Measurements from ENCODE around the gene GRID1.
A peak's percentile ranks its signal among the peaks of the same experiment; 100 is the strongest.
"Not testable (repeated sequence)": the region's sequence is repeated elsewhere in the genome, so short reads cannot be mapped to it uniquely, and the experiment has no call there.

GRID1 gene

GRCh38 chr10:86242761-86243160, 123.8 kb downstream of the GRID1 start:
- Histone ChIP-seq H3K79me1 (ENCODE audit: low read length) (no peaks in the 10 kb centered on the region), H3K36me3 (ENCODE audit: control insufficient read depth, insufficient read depth, low read length) (no peaks in the 10 kb centered on the region), H3K4me1 (ENCODE audit: control insufficient read depth, low read depth, low read length) (no peaks in the 10 kb centered on the region), H4K5ac (ENCODE audit: low read length) (no peak overlapping the region), H2BK15ac (replicated peaks; ENCODE audit: low read depth) (no peak overlapping the region), H2BK120ac (ENCODE audit: low read depth, low read length) (no peak overlapping the region), H3K23ac (ENCODE audit: low read length) (no peak overlapping the region), H4K8ac (ENCODE audit: low read depth, low read length) (no peak overlapping the region), H3K27ac (ENCODE audit: low read depth, low read length) (no peak overlapping the region), H3K79me2 (ENCODE audit: control insufficient read depth, insufficient read depth, low read length) (no peaks in the 10 kb centered on the region), H3K4ac (ENCODE audit: low read depth, low read length) (no peak overlapping the region), H2AK5ac (ENCODE audit: low read length) (no peak overlapping the region), H3K4me2 (ENCODE audit: low read length) (no peak overlapping the region), H3K4me3 (ENCODE audit: low read length) (no peak overlapping the region), H3K9ac (ENCODE audit: low read length) (no peak overlapping the region), H3K18ac (ENCODE audit: low read length) (no peak overlapping the region), H3K27me3 (ENCODE audit: insufficient read depth, low read length, poor library complexity) (no peaks in the 10 kb centered on the region), H3K56ac (ENCODE audit: low read length) (no peak overlapping the region), H2BK5ac (ENCODE audit: low read length) (no peak overlapping the region)
- no peak for DNase-seq
- WGBS (ENCODE audit: extremely low coverage, insufficient coverage, low lambda C conversion rate) = no CpG with 5 or more reads among the region's 4 CpGs

- DNase-seq; H3K4me1 ChIP-seq (ENCODE audit: control insufficient read depth, low read depth, low read length); H3K27me3 ChIP-seq (ENCODE audit: insufficient read depth, low read length, poor library complexity); H2BK120ac ChIP-seq (ENCODE audit: low read depth, low read length); H3K18ac ChIP-seq (ENCODE audit: low read length); H3K4ac ChIP-seq (ENCODE audit: low read depth, low read length); H2AK5ac ChIP-seq (ENCODE audit: low read length); H3K4me2 ChIP-seq (ENCODE audit: low read length); H3K56ac ChIP-seq (ENCODE audit: low read length); H4K5ac ChIP-seq (ENCODE audit: low read length); H3K36me3 ChIP-seq (ENCODE audit: control insufficient read depth, insufficient read depth, low read length); H3K23ac ChIP-seq (ENCODE audit: low read length); H3K79me1 ChIP-seq (ENCODE audit: low read length); H3K9ac ChIP-seq (ENCODE audit: low read length); H4K8ac ChIP-seq (ENCODE audit: low read depth, low read length); H3K27ac ChIP-seq (ENCODE audit: low read depth, low read length); H2BK5ac ChIP-seq (ENCODE audit: low read length); H2BK15ac ChIP-seq (replicated peaks; ENCODE audit: low read depth); H3K4me3 ChIP-seq (ENCODE audit: low read length); H3K79me2 ChIP-seq (ENCODE audit: control insufficient read depth, insufficient read depth, low read length): not testable (repeated sequence)
- no CpG with 5 or more reads among the region's 2 CpGs for WGBS (ENCODE audit: extremely low coverage, insufficient coverage, low lambda C conversion rate)
Observed at GRCh38 chr10:86238089-86238488, 128.5 kb downstream of the GRID1 start.

- Histone ChIP-seq H4K8ac (ENCODE audit: low read depth, low read length) (no peak overlapping the region), H2BK5ac (ENCODE audit: low read length) (no peak overlapping the region), H3K23ac (ENCODE audit: low read length) (no peak overlapping the region), H3K36me3 (ENCODE audit: control insufficient read depth, insufficient read depth, low read length) (no peaks in the 10 kb centered on the region), H3K4me3 (ENCODE audit: low read length) (no peak overlapping the region), H2BK120ac (ENCODE audit: low read depth, low read length) (no peak overlapping the region), H3K4ac (ENCODE audit: low read depth, low read length) (no peak overlapping the region), H4K5ac (ENCODE audit: low read length) (no peak overlapping the region), H3K79me1 (ENCODE audit: low read length) (no peaks in the 10 kb centered on the region), H3K9ac (ENCODE audit: low read length) (no peak overlapping the region), H3K27me3 (ENCODE audit: insufficient read depth, low read length, poor library complexity) (no peaks in the 10 kb centered on the region), H3K27ac (ENCODE audit: low read depth, low read length) (no peak overlapping the region), H2BK15ac (replicated peaks; ENCODE audit: low read depth) (no peak overlapping the region), H3K4me2 (ENCODE audit: low read length) (no peak overlapping the region), H3K79me2 (ENCODE audit: control insufficient read depth, insufficient read depth, low read length) (no peaks in the 10 kb centered on the region), H3K4me1 (ENCODE audit: control insufficient read depth, low read depth, low read length) (no peaks in the 10 kb centered on the region), H3K18ac (ENCODE audit: low read length) (no peak overlapping the region), H3K56ac (ENCODE audit: low read length) (no peak overlapping the region), H2AK5ac (ENCODE audit: low read length) (no peak overlapping the region)
- no CpG with 5 or more reads among the region's 11 CpGs for WGBS (ENCODE audit: extremely low coverage, insufficient coverage, low lambda C conversion rate)
- DNase-seq = peak; percentile 75
Observed at GRCh38 chr10:86234541-86235270, 131.9 kb downstream of the GRID1 start.

GRCh38 chr10:86234107-86234506, 132.5 kb downstream of the GRID1 start:
- Histone ChIP-seq H3K4me3 (ENCODE audit: low read length) (no peak overlapping the region), H2BK15ac (replicated peaks; ENCODE audit: low read depth) (no peak overlapping the region), H3K79me2 (ENCODE audit: control insufficient read depth, insufficient read depth, low read length) (no peaks in the 10 kb centered on the region), H3K4me2 (ENCODE audit: low read length) (no peak overlapping the region), H2BK120ac (ENCODE audit: low read depth, low read length) (no peak overlapping the region), H3K27me3 (ENCODE audit: insufficient read depth, low read length, poor library complexity) (no peaks in the 10 kb centered on the region), H4K8ac (ENCODE audit: low read depth, low read length) (no peak overlapping the region), H3K4me1 (ENCODE audit: control insufficient read depth, low read depth, low read length) (no peaks in the 10 kb centered on the region), H3K27ac (ENCODE audit: low read depth, low read length) (no peak overlapping the region), H4K5ac (ENCODE audit: low read length) (no peak overlapping the region), H3K18ac (ENCODE audit: low read length) (no peak overlapping the region), H3K56ac (ENCODE audit: low read length) (no peak overlapping the region), H2AK5ac (ENCODE audit: low read length) (no peak overlapping the region), H3K4ac (ENCODE audit: low read depth, low read length) (no peak overlapping the region), H3K9ac (ENCODE audit: low read length) (no peak overlapping the region), H2BK5ac (ENCODE audit: low read length) (no peak overlapping the region), H3K36me3 (ENCODE audit: control insufficient read depth, insufficient read depth, low read length) (no peaks in the 10 kb centered on the region), H3K79me1 (ENCODE audit: low read length) (no peaks in the 10 kb centered on the region), H3K23ac (ENCODE audit: low read length) (no peak overlapping the region)
- no CpG with 5 or more reads among the region's 7 CpGs for WGBS (ENCODE audit: extremely low coverage, insufficient coverage, low lambda C conversion rate)
- no peak for DNase-seq

- H3K36me3 ChIP-seq (ENCODE audit: control insufficient read depth, insufficient read depth, low read length) = no peaks in the 10 kb centered on the region
- no peak overlapping the region for H2BK120ac ChIP-seq (ENCODE audit: low read depth, low read length)
- H3K9ac ChIP-seq (ENCODE audit: low read length) = no peak overlapping the region
- no peak overlapping the region for H3K18ac ChIP-seq (ENCODE audit: low read length)
- no peak overlapping the region for H3K27ac ChIP-seq (ENCODE audit: low read depth, low read length)
- WGBS (ENCODE audit: extremely low coverage, insufficient coverage, low lambda C conversion rate) = no CpG with 5 or more reads among the region's 7 CpGs
- no peak for DNase-seq
- H3K79me2 ChIP-seq (ENCODE audit: control insufficient read depth, insufficient read depth, low read length) = no peaks in the 10 kb centered on the region
- H3K4ac ChIP-seq (ENCODE audit: low read depth, low read length) = no peak overlapping the region
- H3K56ac ChIP-seq (ENCODE audit: low read length) = no peak overlapping the region
- no peaks in the 10 kb centered on the region for H3K79me1 ChIP-seq (ENCODE audit: low read length)
- H3K4me1 ChIP-seq (ENCODE audit: control insufficient read depth, low read depth, low read length) = no peaks in the 10 kb centered on the region
- no peak overlapping the region for H3K4me2 ChIP-seq (ENCODE audit: low read length)
- H3K27me3 ChIP-seq (ENCODE audit: insufficient read depth, low read length, poor library complexity) = no peaks in the 10 kb centered on the region
- no peak overlapping the region for H4K5ac ChIP-seq (ENCODE audit: low read length)
- no peak overlapping the region for H2BK5ac ChIP-seq (ENCODE audit: low read length)
- no peak overlapping the region for H3K23ac ChIP-seq (ENCODE audit: low read length)
- H2AK5ac ChIP-seq (ENCODE audit: low read length) = no peak overlapping the region
- H4K8ac ChIP-seq (ENCODE audit: low read depth, low read length) = no peak overlapping the region
- H2BK15ac ChIP-seq (replicated peaks; ENCODE audit: low read depth) = no peak overlapping the region
- no peak overlapping the region for H3K4me3 ChIP-seq (ENCODE audit: low read length)
Observed at GRCh38 chr10:86233131-86233530, 133.5 kb downstream of the GRID1 start.

- no peak overlapping the region for H2BK15ac ChIP-seq (replicated peaks; ENCODE audit: low read depth)
- H3K79me1 ChIP-seq (ENCODE audit: low read length) = no peaks in the 10 kb centered on the region
- no peak overlapping the region for H3K4me2 ChIP-seq (ENCODE audit: low read length)
- no peak overlapping the region for H3K56ac ChIP-seq (ENCODE audit: low read length)
- H2AK5ac ChIP-seq (ENCODE audit: low read length) = no peak overlapping the region
- H3K4me1 ChIP-seq (ENCODE audit: control insufficient read depth, low read depth, low read length) = no peaks in the 10 kb centered on the region
- H3K23ac ChIP-seq (ENCODE audit: low read length) = no peak overlapping the region
- H2BK5ac ChIP-seq (ENCODE audit: low read length) = no peak overlapping the region
- peak; percentile 26 for DNase-seq
- H4K5ac ChIP-seq (ENCODE audit: low read length) = no peak overlapping the region
- no peak overlapping the region for H4K8ac ChIP-seq (ENCODE audit: low read depth, low read length)
- no peaks in the 10 kb centered on the region for H3K79me2 ChIP-seq (ENCODE audit: control insufficient read depth, insufficient read depth, low read length)
- no peak overlapping the region for H3K18ac ChIP-seq (ENCODE audit: low read length)
- H3K36me3 ChIP-seq (ENCODE audit: control insufficient read depth, insufficient read depth, low read length) = no peaks in the 10 kb centered on the region
- WGBS (ENCODE audit: extremely low coverage, insufficient coverage, low lambda C conversion rate) = no CpG with 5 or more reads among the region's 1 CpG
- H2BK120ac ChIP-seq (ENCODE audit: low read depth, low read length) = no peak overlapping the region
- no peak overlapping the region for H3K27ac ChIP-seq (ENCODE audit: low read depth, low read length)
- no peak overlapping the region for H3K4me3 ChIP-seq (ENCODE audit: low read length)
- H3K9ac ChIP-seq (ENCODE audit: low read length) = no peak overlapping the region
- no peaks in the 10 kb centered on the region for H3K27me3 ChIP-seq (ENCODE audit: insufficient read depth, low read length, poor library complexity)
- H3K4ac ChIP-seq (ENCODE audit: low read depth, low read length) = no peak overlapping the region
Observed at GRCh38 chr10:86232644-86233043, 134.0 kb downstream of the GRID1 start.
